H9 (cell line): ENCODE data around the gene ELOVL3. TPM values are rescaled to one million over a fixed set of nuclear protein-coding genes. Genes with fewer than 3 reads are reported as not detected.

Experiments
- DNase-seq: peaks from one replicate; pipeline ENCODE4 v3.0.0-alpha.2; 2017
- H2AFZ ChIP-seq: one replicate; pipeline ENCODE4 v1.6.1; 2013; ENCODE audit warnings: mild to moderate bottlenecking, low read length, control low read depth, moderate library complexity
- H2AK5ac ChIP-seq: 2 replicates; pipeline ENCODE4 v1.6.1; 2013; ENCODE audit warnings: low read length, control low read depth, mixed read lengths; ENCODE audit not compliant: insufficient read length
- H2BK120ac ChIP-seq: one replicate; pipeline ENCODE4 v1.6.1; 2013; ENCODE audit warnings: low read depth, mild to moderate bottlenecking, low read length, control low read depth, inconsistent platforms; ENCODE audit not compliant: poor library complexity, severe bottlenecking
- H2BK12ac ChIP-seq: 2 replicates; pipeline ENCODE4 v1.6.1; 2013; ENCODE audit warnings: low read length, control low read depth, mixed read lengths, low read depth; ENCODE audit not compliant: insufficient read length
- H2BK15ac ChIP-seq: 2 replicates; pipeline ENCODE4 v1.6.1; 2013; ENCODE audit warnings: low read depth, low read length, control low read depth
- H2BK20ac ChIP-seq: one replicate; pipeline ENCODE4 v1.6.1; 2013; ENCODE audit warnings: low read depth, mild to moderate bottlenecking, low read length, control low read depth, inconsistent platforms; ENCODE audit not compliant: poor library complexity, severe bottlenecking
- H2BK5ac ChIP-seq: 2 replicates; pipeline ENCODE4 v1.6.1; 2013; ENCODE audit warnings: low read length, control low read depth, mixed read lengths; ENCODE audit not compliant: insufficient read length
- H3K14ac ChIP-seq: 2 replicates; pipeline ENCODE4 v1.6.1; 2013; ENCODE audit warnings: low read length, control low read depth; ENCODE audit not compliant: insufficient read depth
- H3K18ac ChIP-seq: 2 replicates; pipeline ENCODE4 v1.6.1; 2013; ENCODE audit warnings: low read depth, mild to moderate bottlenecking, mixed read lengths, low read length, control low read depth; ENCODE audit not compliant: insufficient read length
- H3K23ac ChIP-seq: 2 replicates; pipeline ENCODE4 v1.6.1; 2013; ENCODE audit warnings: low read length, control low read depth, mixed read lengths, low read depth; ENCODE audit not compliant: insufficient read length
- H3K23me2 ChIP-seq: 2 replicates; pipeline ENCODE4 v1.6.1; 2013; ENCODE audit warnings: low read depth, mild to moderate bottlenecking, mixed read lengths, low read length, control low read depth; ENCODE audit not compliant: insufficient read length, poor library complexity, severe bottlenecking
- H3K27ac ChIP-seq: 2 replicates; pipeline ENCODE4 v1.5.1; 2013; ENCODE audit warnings: low read length, control low read depth, mixed read lengths, low read depth; ENCODE audit not compliant: insufficient read length
- H3K27me3 ChIP-seq: 2 replicates; pipeline ENCODE4 v1.6.1; 2013; ENCODE audit warnings: low read length, control low read depth, inconsistent platforms; ENCODE audit not compliant: insufficient read depth
- H3K4ac ChIP-seq: 2 replicates; pipeline ENCODE4 v1.6.1; 2013; ENCODE audit warnings: low read depth, mild to moderate bottlenecking, control low read depth, inconsistent platforms, low read length, moderate library complexity
- H3K4me1 ChIP-seq: 2 replicates; pipeline ENCODE4 v1.6.1; 2013; ENCODE audit warnings: low read length, control low read depth, inconsistent platforms; ENCODE audit not compliant: insufficient read depth
- H3K4me2 ChIP-seq: 2 replicates; pipeline ENCODE4 v1.6.1; 2013; ENCODE audit warnings: low read length, control low read depth, mixed read lengths; ENCODE audit not compliant: insufficient read length, insufficient read depth
- H3K56ac ChIP-seq: 2 replicates; pipeline ENCODE4 v1.6.1; 2013; ENCODE audit warnings: low read depth, mild to moderate bottlenecking, mixed read lengths, low read length, control low read depth; ENCODE audit not compliant: insufficient read length
- H3K79me1 ChIP-seq: 2 replicates; pipeline ENCODE4 v1.6.1; 2013; ENCODE audit warnings: low read depth, mild to moderate bottlenecking, moderate library complexity, low read length, control low read depth, inconsistent platforms; ENCODE audit not compliant: insufficient read depth, poor library complexity, severe bottlenecking
- H3K79me2 ChIP-seq: 2 replicates; pipeline ENCODE4 v1.6.1; 2013; ENCODE audit warnings: low read length, control low read depth, inconsistent platforms; ENCODE audit not compliant: insufficient read depth
- H3K9ac ChIP-seq: 2 replicates; pipeline ENCODE4 v1.6.1; 2013; ENCODE audit warnings: low read length, control low read depth, mixed read lengths; ENCODE audit not compliant: insufficient read length; ENCODE audit errors: extremely low read depth
- H3K9me3 ChIP-seq: one replicate; pipeline ENCODE4 v1.6.1; 2013; ENCODE audit warnings: low read depth, low read length, inconsistent platforms; ENCODE audit not compliant: control insufficient read depth
- H3T11ph ChIP-seq: one replicate; pipeline ENCODE4 v1.6.1; 2013; ENCODE audit warnings: mild to moderate bottlenecking, low read length, control low read depth, inconsistent platforms
- H4K20me1 ChIP-seq: one replicate; pipeline ENCODE4 v1.6.1; 2013; ENCODE audit not compliant: control insufficient read depth, insufficient read length, insufficient read depth
- H4K5ac ChIP-seq: 2 replicates; pipeline ENCODE4 v1.6.1; 2013; ENCODE audit warnings: low read depth, mild to moderate bottlenecking, mixed read lengths, low read length, control low read depth; ENCODE audit not compliant: insufficient read length
- H4K8ac ChIP-seq: replicated peaks from 2 replicates; pipeline ENCODE4 v1.6.1; 2013; ENCODE audit warnings: low read length, control low read depth, mixed read lengths, low read depth; ENCODE audit not compliant: insufficient read length
- H4K91ac ChIP-seq: 2 replicates; pipeline ENCODE4 v1.6.1; 2013; ENCODE audit warnings: low read depth, mild to moderate bottlenecking, moderate library complexity, mixed read lengths, low read length, control low read depth; ENCODE audit not compliant: insufficient read length
- H3K27ac Mint-ChIP-seq, 3 experiments: 2 replicates in 2 of 3; 3 replicates in 1 of 3; pipeline ENCODE4 v1.8.0; 2020 to 2021; ENCODE audit warnings: mixed read lengths in 3 of 3, mild to moderate bottlenecking in 1 of 3, moderate library complexity in 1 of 3
- H3K27me3 Mint-ChIP-seq: 2 replicates; pipeline ENCODE4 v1.8.0; 2021; ENCODE audit warnings: low read depth, mild to moderate bottlenecking, moderate library complexity, mixed read lengths
- H3K36me3 Mint-ChIP-seq, 3 experiments: 2 replicates in 2 of 3; 3 replicates in 1 of 3; pipeline ENCODE4 v1.8.0; 2020 to 2021; ENCODE audit warnings: low read depth in 3 of 3, mixed read lengths in 3 of 3; ENCODE audit not compliant: insufficient read depth in 1 of 3
- H3K4me1 Mint-ChIP-seq, 2 experiments: 2 replicates each; pipeline ENCODE4 v1.8.0; 2020; ENCODE audit warnings: mixed read lengths in 2 of 2
- H3K4me3 Mint-ChIP-seq, 2 experiments: 2 replicates in 1 of 2; 3 replicates in 1 of 2; pipeline ENCODE4 v1.8.0; 2020 to 2021; ENCODE audit warnings: mild to moderate bottlenecking in 2 of 2, mixed read lengths in 2 of 2, moderate library complexity in 1 of 2
- H3K9me3 Mint-ChIP-seq, 2 experiments: 2 replicates in 1 of 2; 3 replicates in 1 of 2; pipeline ENCODE4 v1.8.0; 2020; ENCODE audit warnings: mild to moderate bottlenecking in 2 of 2, mixed read lengths in 2 of 2, moderate library complexity in 1 of 2
- WGBS: extraction: QIAGEN DNeasy Blood & Tissue Kit; methylation state at CpG from one replicate; pipeline ENCODE4 v1.1.7; 2013; ENCODE audit warnings: missing lambda C conversion rate, low lambda C conversion rate, mixed read lengths; ENCODE audit not compliant: insufficient read length; ENCODE audit errors: extremely low coverage; 5-methylcytosine and 5-hydroxymethylcytosine counted together
- total RNA-seq: library from RNA; stranded (reverse); gene quantifications from 2 replicates; pipeline ENCODE4 v1.2.1, GENCODE V29; 2021
- TF ChIP-seq, protein P1 (sequence below): fragments of 200-600 bp; sonication (generic); conservative IDR thresholded peaks from 3 replicates; pipeline ENCODE4 v1.8.0; 2021; ENCODE audit warnings: antibody characterized with exemption, mild to moderate bottlenecking

ELOVL3 gene
- total RNA-seq, 1 experiment from 2014 or later: not detected

DNA sequence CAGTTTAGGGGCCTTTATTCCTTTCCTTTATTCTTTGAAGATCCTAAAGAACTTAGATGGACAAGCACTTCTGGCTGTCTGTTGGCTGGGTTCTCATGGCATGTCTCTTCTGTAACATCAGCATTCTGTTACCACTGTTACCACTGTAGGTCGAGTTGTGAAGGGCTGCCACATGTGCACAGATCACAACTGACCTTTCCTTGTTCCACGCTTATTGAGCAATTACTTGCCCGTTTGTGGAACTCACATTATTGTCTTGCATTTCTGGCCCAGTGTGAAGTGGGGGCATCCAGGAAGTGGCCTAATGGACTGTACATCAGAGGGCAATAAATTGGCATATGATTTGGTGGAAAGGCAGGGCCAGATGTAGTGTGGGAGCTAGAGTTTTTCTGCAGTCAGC lies 42.9 kb downstream of the ELOVL3 start:
- Histone ChIP-seq H4K8ac (no peak overlapping the region), H3T11ph (no peak overlapping the region), H2BK20ac (no peak overlapping the region), H2BK15ac (no peak overlapping the region), H3K27ac (no peak overlapping the region), H4K5ac (no peak overlapping the region), H2BK5ac (no peak overlapping the region), H3K79me2 (no peaks in the 10 kb centered on the region), H3K4me1 (no peaks in the 10 kb centered on the region), H3K4ac (no peak overlapping the region), H4K20me1 (no peaks in the 10 kb centered on the region), H2BK12ac (no peak overlapping the region), H3K79me1 (peaks cover 5% of the 10 kb centered on the region), H4K91ac (no peak overlapping the region), H3K27me3 (no peaks in the 10 kb centered on the region), H3K4me2 (no peak overlapping the region), H3K9ac (no peak overlapping the region), H2BK120ac (no peak overlapping the region), H3K14ac (no peak overlapping the region), H3K18ac (no peak overlapping the region), H3K56ac (no peak overlapping the region), H2AFZ (no peak overlapping the region), H3K23ac (no peak overlapping the region), H3K9me3 (no peaks in the 10 kb centered on the region), H3K23me2 (no peaks in the 10 kb centered on the region), H2AK5ac (no peak overlapping the region)
- Mint-ChIP-seq H3K36me3 (no peaks in the 10 kb centered on the region), H3K27ac (no peak overlapping the region), H3K4me3 (no peak overlapping the region), H3K27me3 (no peaks in the 10 kb centered on the region), H3K4me1 (peaks cover under 1 to 4% of the 10 kb centered on the region in 2 experiments; a peak in 2 of 4 replicates), H3K9me3 (no peaks in the 10 kb centered on the region)
- WGBS: no CpG with 5 or more reads among the region's 3 CpGs
- DNase-seq: no peak
- TF ChIP-seq, protein P1, sequence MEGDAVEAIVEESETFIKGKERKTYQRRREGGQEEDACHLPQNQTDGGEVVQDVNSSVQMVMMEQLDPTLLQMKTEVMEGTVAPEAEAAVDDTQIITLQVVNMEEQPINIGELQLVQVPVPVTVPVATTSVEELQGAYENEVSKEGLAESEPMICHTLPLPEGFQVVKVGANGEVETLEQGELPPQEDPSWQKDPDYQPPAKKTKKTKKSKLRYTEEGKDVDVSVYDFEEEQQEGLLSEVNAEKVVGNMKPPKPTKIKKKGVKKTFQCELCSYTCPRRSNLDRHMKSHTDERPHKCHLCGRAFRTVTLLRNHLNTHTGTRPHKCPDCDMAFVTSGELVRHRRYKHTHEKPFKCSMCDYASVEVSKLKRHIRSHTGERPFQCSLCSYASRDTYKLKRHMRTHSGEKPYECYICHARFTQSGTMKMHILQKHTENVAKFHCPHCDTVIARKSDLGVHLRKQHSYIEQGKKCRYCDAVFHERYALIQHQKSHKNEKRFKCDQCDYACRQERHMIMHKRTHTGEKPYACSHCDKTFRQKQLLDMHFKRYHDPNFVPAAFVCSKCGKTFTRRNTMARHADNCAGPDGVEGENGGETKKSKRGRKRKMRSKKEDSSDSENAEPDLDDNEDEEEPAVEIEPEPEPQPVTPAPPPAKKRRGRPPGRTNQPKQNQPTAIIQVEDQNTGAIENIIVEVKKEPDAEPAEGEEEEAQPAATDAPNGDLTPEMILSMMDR: no peak
